ENCODE results near the gene ANTXRL. TPM values are rescaled to one million over a fixed set of nuclear protein-coding genes. Genes with fewer than 3 reads are reported as not detected.
A peak's percentile ranks its signal among the peaks of the same experiment; 100 is the strongest.

ANTXRL gene
- total RNA-seq, 1 donor from 2014 or later: not detected

- DNase-seq (ENCODE audit: low spot score): no peak
- TF ChIP-seq, protein P1, sequence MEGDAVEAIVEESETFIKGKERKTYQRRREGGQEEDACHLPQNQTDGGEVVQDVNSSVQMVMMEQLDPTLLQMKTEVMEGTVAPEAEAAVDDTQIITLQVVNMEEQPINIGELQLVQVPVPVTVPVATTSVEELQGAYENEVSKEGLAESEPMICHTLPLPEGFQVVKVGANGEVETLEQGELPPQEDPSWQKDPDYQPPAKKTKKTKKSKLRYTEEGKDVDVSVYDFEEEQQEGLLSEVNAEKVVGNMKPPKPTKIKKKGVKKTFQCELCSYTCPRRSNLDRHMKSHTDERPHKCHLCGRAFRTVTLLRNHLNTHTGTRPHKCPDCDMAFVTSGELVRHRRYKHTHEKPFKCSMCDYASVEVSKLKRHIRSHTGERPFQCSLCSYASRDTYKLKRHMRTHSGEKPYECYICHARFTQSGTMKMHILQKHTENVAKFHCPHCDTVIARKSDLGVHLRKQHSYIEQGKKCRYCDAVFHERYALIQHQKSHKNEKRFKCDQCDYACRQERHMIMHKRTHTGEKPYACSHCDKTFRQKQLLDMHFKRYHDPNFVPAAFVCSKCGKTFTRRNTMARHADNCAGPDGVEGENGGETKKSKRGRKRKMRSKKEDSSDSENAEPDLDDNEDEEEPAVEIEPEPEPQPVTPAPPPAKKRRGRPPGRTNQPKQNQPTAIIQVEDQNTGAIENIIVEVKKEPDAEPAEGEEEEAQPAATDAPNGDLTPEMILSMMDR (IDR thresholded peaks at IDR 0.05; ENCODE audit: unreplicated experiment): no peak
- no peaks in the 10 kb centered on the region for H3K9me3 Mint-ChIP-seq (ENCODE audit: unreplicated experiment)
- no peak overlapping the region for H3K4me3 Mint-ChIP-seq (ENCODE audit: unreplicated experiment)
- peaks cover 15% of the 10 kb centered on the region for H3K27me3 Mint-ChIP-seq (ENCODE audit: unreplicated experiment)
- no peak overlapping the region for H3K27ac Mint-ChIP-seq (ENCODE audit: unreplicated experiment)
- H3K4me1 Mint-ChIP-seq (ENCODE audit: unreplicated experiment): peaks cover 12% of the 10 kb centered on the region
- H3K36me3 Mint-ChIP-seq (ENCODE audit: low read depth, unreplicated experiment): peaks cover 4% of the 10 kb centered on the region
These were observed 3.5 kb downstream of the ANTXRL start for GRCh38 chr10:46290101-46290886.

GRCh38 chr10:46291817-46292572 lies 5.2 kb downstream of the ANTXRL start:
- Mint-ChIP-seq H3K36me3 (ENCODE audit: low read depth, unreplicated experiment) (peaks cover 4% of the 10 kb centered on the region), H3K9me3 (ENCODE audit: unreplicated experiment) (no peaks in the 10 kb centered on the region), H3K4me1 (ENCODE audit: unreplicated experiment) (peaks cover 12% of the 10 kb centered on the region), H3K27me3 (ENCODE audit: unreplicated experiment) (peaks cover 15% of the 10 kb centered on the region), H3K4me3 (ENCODE audit: unreplicated experiment) (no peak overlapping the region), H3K27ac (ENCODE audit: unreplicated experiment) (no peak overlapping the region)
- TF ChIP-seq, protein P1 (IDR thresholded peaks at IDR 0.05; ENCODE audit: unreplicated experiment): no peak
- DNase-seq (ENCODE audit: low spot score): no peak

DNA sequence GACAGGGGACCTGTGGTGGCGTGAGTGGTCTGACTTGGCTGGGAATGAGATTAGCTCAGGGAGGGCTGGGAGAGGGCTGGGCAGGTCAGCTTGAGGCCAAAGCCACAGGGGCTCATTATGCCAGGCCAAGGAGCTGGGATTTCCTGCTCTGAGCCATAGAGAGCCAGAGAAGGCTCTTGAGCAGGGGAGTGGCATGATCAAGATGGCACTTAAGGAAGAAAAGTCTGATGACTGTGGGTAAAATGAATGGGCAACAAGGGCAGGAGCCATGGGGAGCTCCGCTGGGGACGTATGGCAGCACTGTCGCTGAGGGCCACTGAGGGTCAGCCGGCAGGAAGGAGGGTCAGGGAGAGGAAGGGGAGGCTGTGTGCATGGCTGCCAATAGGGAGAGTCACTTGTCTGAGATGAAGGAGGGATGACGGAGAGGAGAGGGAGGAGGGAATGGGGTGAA lies 5.8 kb downstream of the ANTXRL start:
- Mint-ChIP-seq H3K36me3 (ENCODE audit: low read depth, unreplicated experiment) (peaks cover 4% of the 10 kb centered on the region), H3K9me3 (ENCODE audit: unreplicated experiment) (no peaks in the 10 kb centered on the region), H3K4me3 (ENCODE audit: unreplicated experiment) (no peak overlapping the region), H3K27me3 (ENCODE audit: unreplicated experiment) (peaks cover 15% of the 10 kb centered on the region), H3K27ac (ENCODE audit: unreplicated experiment) (no peak overlapping the region), H3K4me1 (ENCODE audit: unreplicated experiment) (peaks cover 12% of the 10 kb centered on the region)
- no peak for DNase-seq (ENCODE audit: low spot score)
- TF ChIP-seq, protein P1 (IDR thresholded peaks at IDR 0.05; ENCODE audit: unreplicated experiment): no peak

GRCh38 chr10:46293228-46293627 lies 6.4 kb downstream of the ANTXRL start:
- no peak for DNase-seq (ENCODE audit: low spot score)
- Mint-ChIP-seq H3K9me3 (ENCODE audit: unreplicated experiment) (no peaks in the 10 kb centered on the region), H3K4me1 (ENCODE audit: unreplicated experiment) (peaks cover 12% of the 10 kb centered on the region), H3K27me3 (ENCODE audit: unreplicated experiment) (peaks cover 15% of the 10 kb centered on the region), H3K36me3 (ENCODE audit: low read depth, unreplicated experiment) (peaks cover 4% of the 10 kb centered on the region), H3K27ac (ENCODE audit: unreplicated experiment) (peak overlapping the region; percentile 5), H3K4me3 (ENCODE audit: unreplicated experiment) (no peak overlapping the region)
- TF ChIP-seq, protein P1 (IDR thresholded peaks at IDR 0.05; ENCODE audit: unreplicated experiment): no peak

All from endothelial cell (in vitro differentiated cells).